GM13977 (cell line): ENCODE results near the gene SLC15A1.

Experiments
- DNase-seq: peaks from one replicate; pipeline ENCODE4 v3.0.0; 2012; ENCODE audit warnings: low spot score
- in situ Hi-C: fragments of 300-500 bp; cut with MboI; formaldehyde crosslinking; loops from one replicate; pipeline ENCODE4 v1.12.0; 2022; ENCODE audit warnings: low sequenced_read_pairs, low pct_unique_long_range_greater_than_20kb, mixed read lengths, inconsistent platforms; ENCODE audit not compliant: unreplicated experiment
- TF ChIP-seq, protein P1 (sequence below): IDR thresholded peaks from 2 replicates; pipeline ENCODE4 v1.5.1; 2012; ENCODE audit warnings: mild to moderate bottlenecking, control low read depth; ENCODE audit not compliant: insufficient read depth; ENCODE audit errors: extremely low read depth, missing control alignments

SLC15A1 gene

DNA sequence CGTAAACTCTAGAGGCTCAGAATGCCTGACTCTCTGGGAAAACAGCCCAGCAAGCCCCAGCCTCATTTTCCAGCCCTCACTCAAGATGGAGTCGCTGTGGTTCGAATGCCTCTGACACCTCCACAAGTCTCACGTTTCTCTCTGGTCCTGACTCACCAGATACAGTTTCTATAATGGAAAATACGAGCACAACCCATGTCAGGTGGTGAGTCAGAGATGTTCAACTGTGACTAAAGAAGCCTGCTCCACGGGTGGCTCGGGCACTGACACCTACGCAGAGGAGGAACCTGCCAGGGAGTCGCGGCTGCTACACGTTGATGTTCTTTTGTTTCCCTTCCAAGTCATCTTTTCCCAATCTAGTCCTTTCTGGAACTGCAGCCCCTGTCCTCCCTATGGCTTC, 88.4 kb downstream of the SLC15A1 start:
- no peak for DNase-seq
- TF ChIP-seq, protein P1, sequence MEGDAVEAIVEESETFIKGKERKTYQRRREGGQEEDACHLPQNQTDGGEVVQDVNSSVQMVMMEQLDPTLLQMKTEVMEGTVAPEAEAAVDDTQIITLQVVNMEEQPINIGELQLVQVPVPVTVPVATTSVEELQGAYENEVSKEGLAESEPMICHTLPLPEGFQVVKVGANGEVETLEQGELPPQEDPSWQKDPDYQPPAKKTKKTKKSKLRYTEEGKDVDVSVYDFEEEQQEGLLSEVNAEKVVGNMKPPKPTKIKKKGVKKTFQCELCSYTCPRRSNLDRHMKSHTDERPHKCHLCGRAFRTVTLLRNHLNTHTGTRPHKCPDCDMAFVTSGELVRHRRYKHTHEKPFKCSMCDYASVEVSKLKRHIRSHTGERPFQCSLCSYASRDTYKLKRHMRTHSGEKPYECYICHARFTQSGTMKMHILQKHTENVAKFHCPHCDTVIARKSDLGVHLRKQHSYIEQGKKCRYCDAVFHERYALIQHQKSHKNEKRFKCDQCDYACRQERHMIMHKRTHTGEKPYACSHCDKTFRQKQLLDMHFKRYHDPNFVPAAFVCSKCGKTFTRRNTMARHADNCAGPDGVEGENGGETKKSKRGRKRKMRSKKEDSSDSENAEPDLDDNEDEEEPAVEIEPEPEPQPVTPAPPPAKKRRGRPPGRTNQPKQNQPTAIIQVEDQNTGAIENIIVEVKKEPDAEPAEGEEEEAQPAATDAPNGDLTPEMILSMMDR: no peak
- in situ Hi-C loops: loop anchor here (25.0 kb wide), 1 partner anchor 802 kb away; no protein-coding TSS in a partner anchor

DNA sequence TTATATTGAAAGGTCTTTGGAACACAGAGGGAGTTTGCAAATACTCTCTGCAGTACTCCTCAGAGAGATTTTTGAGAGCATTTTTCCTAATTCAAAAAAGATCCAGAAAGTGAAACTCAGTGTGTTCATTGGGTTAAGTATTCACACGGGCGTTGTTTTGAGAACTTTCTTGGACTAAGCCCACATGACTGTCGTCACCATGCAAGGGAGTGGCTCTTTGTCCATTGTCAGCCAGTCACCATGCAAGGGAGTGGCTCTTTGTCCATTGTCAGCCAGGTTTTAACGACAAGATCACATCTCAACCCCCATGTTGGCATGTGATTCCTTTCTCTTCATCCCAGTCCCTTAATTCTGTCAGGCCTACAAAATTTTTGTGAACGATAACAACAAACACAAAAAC, 94.3 kb downstream of the SLC15A1 start:
- no peak for DNase-seq
- TF ChIP-seq, protein P1: no peak
- in situ Hi-C loops: loop anchor here (10.0 to 25.0 kb wide), 2 partner anchors 213 to 796 kb away; no protein-coding TSS in a partner anchor

DNA sequence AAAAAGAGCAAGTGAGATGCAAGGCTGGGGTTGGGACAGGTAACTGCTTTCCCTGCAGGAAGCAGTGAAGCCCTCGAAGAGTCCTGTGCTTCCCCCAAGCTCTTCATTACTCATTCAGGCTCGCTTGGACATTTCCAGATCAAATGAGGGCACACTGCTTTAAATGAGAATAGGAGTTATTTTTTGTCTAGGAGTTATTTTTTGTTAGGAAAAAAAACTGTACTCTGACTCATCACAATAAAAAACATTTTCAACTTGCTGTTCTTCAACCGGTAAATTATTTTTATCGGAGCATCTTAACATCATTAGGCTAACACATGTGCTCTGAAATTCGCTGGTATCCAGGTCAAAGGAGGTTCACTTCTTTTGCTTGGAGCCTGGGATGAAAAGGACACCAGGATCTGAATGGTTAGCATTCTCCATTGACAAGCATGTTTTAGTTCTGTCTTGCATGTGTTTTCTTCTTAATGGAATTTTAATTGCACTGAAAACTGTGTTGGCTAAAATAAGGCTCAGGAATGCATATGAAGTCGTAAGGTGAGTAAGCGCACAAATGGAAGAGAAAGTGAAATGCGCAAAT, 94.9 kb downstream of the SLC15A1 start:
- in situ Hi-C loops: loop anchor here (10.0 to 25.0 kb wide), 2 partner anchors 213 to 795 kb away; no protein-coding TSS in a partner anchor
- DNase-seq: no peak
- TF ChIP-seq, protein P1: no peak

DNA sequence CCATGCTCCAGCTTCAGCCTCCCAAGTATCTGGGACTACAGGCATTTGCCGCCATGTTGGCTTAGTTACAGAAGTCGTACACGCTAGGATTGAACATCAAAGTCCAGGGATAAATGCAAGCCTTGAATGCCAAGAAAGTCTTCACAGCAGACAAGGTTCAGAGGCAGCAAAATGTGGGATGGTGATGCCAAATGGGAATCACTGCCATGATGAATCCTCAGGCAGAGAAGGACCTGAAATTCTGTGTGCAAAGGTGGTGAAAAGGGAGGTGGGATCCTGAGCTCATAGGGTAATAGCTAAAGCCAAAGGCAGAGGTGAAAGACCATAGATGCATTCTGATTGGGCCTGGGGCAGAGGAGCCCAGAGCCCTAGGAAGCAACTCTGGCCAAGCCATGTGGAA, 96.2 kb downstream of the SLC15A1 start:
- TF ChIP-seq, protein P1: no peak
- no peak for DNase-seq
- in situ Hi-C loops: loop anchor here (10.0 to 25.0 kb wide), 2 partner anchors 211 to 794 kb away; no protein-coding TSS in a partner anchor

DNA sequence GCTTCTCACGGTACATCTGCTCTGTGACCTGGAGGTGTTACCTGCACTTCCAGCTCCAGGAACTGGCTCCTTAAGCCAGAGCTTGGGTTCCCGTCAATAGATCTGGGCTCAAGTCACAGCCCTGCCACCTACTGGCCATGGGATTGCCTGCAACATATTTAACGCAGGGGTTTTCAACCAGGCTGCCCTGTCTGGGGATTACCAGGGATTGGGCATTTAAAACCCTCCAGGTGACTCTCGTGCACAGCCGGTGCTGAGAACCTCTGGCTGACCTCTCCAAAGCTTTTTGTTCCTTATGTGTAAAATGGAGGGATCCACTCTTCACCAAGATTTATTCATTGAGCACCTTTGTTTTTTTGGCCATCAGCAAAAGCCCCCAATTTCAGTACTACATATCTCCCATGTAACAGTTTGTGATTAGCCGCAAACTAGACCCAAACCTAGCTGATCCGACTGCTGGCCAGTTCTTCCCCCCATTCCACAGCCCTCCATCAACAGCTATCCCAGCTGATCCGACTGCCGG, 98.9 kb downstream of the SLC15A1 start:
- TF ChIP-seq, protein P1: peak; percentile 93
- peak; percentile 84 for DNase-seq
- in situ Hi-C loops: loop anchor here (10.0 to 25.0 kb wide), 2 partner anchors 209 to 791 kb away; no protein-coding TSS in a partner anchor

DNA sequence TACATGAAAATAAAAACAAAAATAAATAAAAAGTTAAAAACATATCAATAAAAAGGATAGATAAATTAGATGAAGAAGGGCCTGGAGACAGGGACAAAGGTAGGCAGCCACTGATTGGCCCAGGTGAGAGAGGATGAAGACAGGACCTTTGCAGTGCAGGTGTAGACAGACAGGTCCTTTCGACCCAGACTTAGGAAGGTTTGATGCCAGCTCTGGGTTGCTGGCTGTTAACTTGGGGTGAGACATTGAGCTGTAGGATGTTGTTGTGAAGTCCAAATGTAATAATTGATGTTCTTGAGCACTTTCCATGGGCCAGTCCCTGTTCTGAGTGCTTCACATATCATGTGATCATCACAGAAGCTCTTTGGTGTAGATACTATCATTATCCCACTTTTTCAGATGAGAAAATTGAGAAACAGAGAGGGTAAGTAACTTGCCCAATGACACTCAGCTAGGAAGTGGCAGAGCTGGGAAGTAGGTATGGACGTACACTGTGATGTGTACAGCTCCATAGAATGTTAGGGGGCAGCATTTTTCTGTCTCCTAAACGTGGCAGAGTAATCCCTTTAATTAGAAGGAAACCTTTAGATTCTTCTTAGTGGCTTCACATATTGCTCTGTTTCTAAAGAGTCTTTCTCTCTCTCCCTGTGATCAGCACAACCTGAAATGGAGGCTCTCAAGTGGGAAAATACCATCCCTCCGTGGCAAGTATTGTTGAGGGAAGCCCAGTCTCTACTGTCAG, 99.6 kb downstream of the SLC15A1 start:
- in situ Hi-C loops: loop anchor here (10.0 to 25.0 kb wide), 2 partner anchors 208 to 791 kb away; no protein-coding TSS in a partner anchor
- DNase-seq: no peak
- TF ChIP-seq, protein P1: no peak
